ENCODE measurements around the gene DTX2.
"Not testable (repeated sequence)": the region's sequence is repeated elsewhere in the genome, so short reads cannot be mapped to it uniquely, and the experiment has no call there.

The DTX2 gene

GRCh38 chr7:76526183-76526582, 64.7 kb downstream of the DTX2 start:
- no CpG with 5 or more reads among the region's 4 CpGs for WGBS
- not testable (repeated sequence) for H2AFZ ChIP-seq (ENCODE audit: low read depth, low read length); H4K8ac ChIP-seq (ENCODE audit: low read length); H4K91ac ChIP-seq (ENCODE audit: low read length); H2BK5ac ChIP-seq (ENCODE audit: low read depth, low read length, poor library complexity, severe bottlenecking); H2BK15ac ChIP-seq (ENCODE audit: low read depth, poor library complexity, severe bottlenecking); H3K4me2 ChIP-seq (ENCODE audit: low read length, poor library complexity, severe bottlenecking); H2BK12ac ChIP-seq (ENCODE audit: low read length in 2 of 2); H3K9ac ChIP-seq (ENCODE audit: low read length); H3K4me3 ChIP-seq (ENCODE audit: insufficient read depth in 1 of 2, low read depth in 1 of 2, low read length in 2 of 2); DNase-seq; H3K23ac ChIP-seq (ENCODE audit: low read length in 2 of 2); H3K36me3 ChIP-seq (ENCODE audit: control insufficient read depth in 1 of 2, insufficient read depth in 2 of 2, low read depth in 1 of 2, low read length in 2 of 2); H3K9me3 ChIP-seq (ENCODE audit: control insufficient read depth, low read length); H3K4me1 ChIP-seq (ENCODE audit: control insufficient read depth, insufficient read depth, low read depth, low read length); H3K14ac ChIP-seq (ENCODE audit: low read length in 2 of 2); H3K79me1 ChIP-seq (replicated peaks; ENCODE audit: low read length, poor library complexity, severe bottlenecking); H2AK5ac ChIP-seq (ENCODE audit: low read length, severe bottlenecking); H2BK120ac ChIP-seq (ENCODE audit: low read depth, low read length); H3K27me3 ChIP-seq (ENCODE audit: control insufficient read depth in 1 of 2, insufficient read depth in 1 of 2, low read length in 2 of 2); H3K27ac ChIP-seq (ENCODE audit: low read length, poor library complexity, severe bottlenecking); H3K4ac ChIP-seq (ENCODE audit: low read depth in 1 of 2, low read length in 2 of 2); H3K18ac ChIP-seq (ENCODE audit: low read depth in 1 of 2, low read length in 2 of 2)

- WGBS, result no CpG with 5 or more reads among the region's 2 CpGs
- not testable (repeated sequence) for H2BK12ac ChIP-seq (ENCODE audit: low read length in 2 of 2); DNase-seq; H3K79me1 ChIP-seq (replicated peaks; ENCODE audit: low read length, poor library complexity, severe bottlenecking); H3K23ac ChIP-seq (ENCODE audit: low read length in 2 of 2); H3K4me1 ChIP-seq (ENCODE audit: control insufficient read depth, insufficient read depth, low read depth, low read length); H3K9ac ChIP-seq (ENCODE audit: low read length); H3K14ac ChIP-seq (ENCODE audit: low read length in 2 of 2); H3K4me2 ChIP-seq (ENCODE audit: low read length, poor library complexity, severe bottlenecking); H3K4me3 ChIP-seq (ENCODE audit: insufficient read depth in 1 of 2, low read depth in 1 of 2, low read length in 2 of 2); H4K8ac ChIP-seq (ENCODE audit: low read length); H3K36me3 ChIP-seq (ENCODE audit: control insufficient read depth in 1 of 2, insufficient read depth in 2 of 2, low read depth in 1 of 2, low read length in 2 of 2); H3K4ac ChIP-seq (ENCODE audit: low read depth in 1 of 2, low read length in 2 of 2); H3K9me3 ChIP-seq (ENCODE audit: control insufficient read depth, low read length); H3K27me3 ChIP-seq (ENCODE audit: control insufficient read depth in 1 of 2, insufficient read depth in 1 of 2, low read length in 2 of 2); H2AK5ac ChIP-seq (ENCODE audit: low read length, severe bottlenecking); H3K18ac ChIP-seq (ENCODE audit: low read depth in 1 of 2, low read length in 2 of 2); H2BK15ac ChIP-seq (ENCODE audit: low read depth, poor library complexity, severe bottlenecking); H2AFZ ChIP-seq (ENCODE audit: low read depth, low read length); H3K27ac ChIP-seq (ENCODE audit: low read length, poor library complexity, severe bottlenecking); H2BK5ac ChIP-seq (ENCODE audit: low read depth, low read length, poor library complexity, severe bottlenecking); H2BK120ac ChIP-seq (ENCODE audit: low read depth, low read length); H4K91ac ChIP-seq (ENCODE audit: low read length)
Observed at GRCh38 chr7:76531643-76532042, 70.1 kb downstream of the DTX2 start.

- not testable (repeated sequence) for H2BK5ac ChIP-seq (ENCODE audit: low read depth, low read length, poor library complexity, severe bottlenecking); H3K4me1 ChIP-seq (ENCODE audit: control insufficient read depth, insufficient read depth, low read depth, low read length); H2BK12ac ChIP-seq (ENCODE audit: low read length in 2 of 2); H3K36me3 ChIP-seq (ENCODE audit: control insufficient read depth in 1 of 2, insufficient read depth in 2 of 2, low read depth in 1 of 2, low read length in 2 of 2); H3K9ac ChIP-seq (ENCODE audit: low read length); H3K79me1 ChIP-seq (replicated peaks; ENCODE audit: low read length, poor library complexity, severe bottlenecking); H3K14ac ChIP-seq (ENCODE audit: low read length in 2 of 2); H4K8ac ChIP-seq (ENCODE audit: low read length); H3K27ac ChIP-seq (ENCODE audit: low read length, poor library complexity, severe bottlenecking); H2BK120ac ChIP-seq (ENCODE audit: low read depth, low read length); H3K4me3 ChIP-seq (ENCODE audit: insufficient read depth in 1 of 2, low read depth in 1 of 2, low read length in 2 of 2); H2BK15ac ChIP-seq (ENCODE audit: low read depth, poor library complexity, severe bottlenecking); H3K4me2 ChIP-seq (ENCODE audit: low read length, poor library complexity, severe bottlenecking); H3K27me3 ChIP-seq (ENCODE audit: control insufficient read depth in 1 of 2, insufficient read depth in 1 of 2, low read length in 2 of 2); H2AFZ ChIP-seq (ENCODE audit: low read depth, low read length); H3K4ac ChIP-seq (ENCODE audit: low read depth in 1 of 2, low read length in 2 of 2); H2AK5ac ChIP-seq (ENCODE audit: low read length, severe bottlenecking); H3K23ac ChIP-seq (ENCODE audit: low read length in 2 of 2); H3K9me3 ChIP-seq (ENCODE audit: control insufficient read depth, low read length); DNase-seq; H4K91ac ChIP-seq (ENCODE audit: low read length); H3K18ac ChIP-seq (ENCODE audit: low read depth in 1 of 2, low read length in 2 of 2)
- WGBS, result no CpG with 5 or more reads among the region's 8 CpGs
Observed at GRCh38 chr7:76543197-76543596, 81.7 kb downstream of the DTX2 start, which contains the start of gene SPDYE16. SPDYE16 (minus strand) TSS chr7:76543297; CDS start chr7:76541459, 1,838 bp downstream.

- peak overlapping the region; percentile 72 for H4K8ac ChIP-seq (ENCODE audit: low read length)
- not testable (repeated sequence) for H3K4me1 ChIP-seq (ENCODE audit: control insufficient read depth, insufficient read depth, low read depth, low read length); H2AK5ac ChIP-seq (ENCODE audit: low read length, severe bottlenecking); H2AFZ ChIP-seq (ENCODE audit: low read depth, low read length); H2BK5ac ChIP-seq (ENCODE audit: low read depth, low read length, poor library complexity, severe bottlenecking); H2BK12ac ChIP-seq (ENCODE audit: low read length in 2 of 2); H3K27me3 ChIP-seq (ENCODE audit: control insufficient read depth in 1 of 2, insufficient read depth in 1 of 2, low read length in 2 of 2); H3K23ac ChIP-seq (ENCODE audit: low read length in 2 of 2); H3K9me3 ChIP-seq (ENCODE audit: control insufficient read depth, low read length); H3K79me1 ChIP-seq (replicated peaks; ENCODE audit: low read length, poor library complexity, severe bottlenecking); H3K27ac ChIP-seq (ENCODE audit: low read length, poor library complexity, severe bottlenecking)
- H4K91ac ChIP-seq (ENCODE audit: low read length), result peak overlapping the region; percentile 50
- under 1% methylated on average over 58 of the region's 71 CpGs for WGBS
- peak; percentile 81 for DNase-seq
- peak overlapping the region; percentile 62 to 90 for H3K18ac ChIP-seq (ENCODE audit: low read depth in 1 of 2, low read length in 2 of 2)
- H3K36me3 ChIP-seq (ENCODE audit: control insufficient read depth in 1 of 2, insufficient read depth in 2 of 2, low read depth in 1 of 2, low read length in 2 of 2), result peaks cover 0 to 10% of the 10 kb centered on the region in 2 experiments
- H3K14ac ChIP-seq (ENCODE audit: low read length in 2 of 2), result peak overlapping the region in 1 of 2 experiments; percentile 74
- H2BK15ac ChIP-seq (ENCODE audit: low read depth, poor library complexity, severe bottlenecking), result peak overlapping the region; percentile 67
- H2BK120ac ChIP-seq (ENCODE audit: low read depth, low read length), result peak overlapping the region; percentile 85
- H3K4me3 ChIP-seq (ENCODE audit: insufficient read depth in 1 of 2, low read depth in 1 of 2, low read length in 2 of 2), result peak overlapping the region; percentile 70 to 85
- peak overlapping the region in 1 of 2 experiments; percentile 95 for H3K4ac ChIP-seq (ENCODE audit: low read depth in 1 of 2, low read length in 2 of 2)
- H3K4me2 ChIP-seq (ENCODE audit: low read length, poor library complexity, severe bottlenecking), result peak overlapping the region; percentile 75
- H3K9ac ChIP-seq (ENCODE audit: low read length), result peak overlapping the region; percentile 89
Observed at GRCh38 chr7:76549025-76549854, 87.7 kb downstream of the DTX2 start.

All from mesenchymal stem cell (in vitro differentiated cells and primary cell).